LNCaP clone FGC (cell line): ENCODE results near the gene USP20.

ENCODE experiments used
- DNase-seq: peaks from one replicate; pipeline ENCODE4 v3.0.0-alpha.2; 2011; ENCODE audit warnings: low read depth
- H3K4me3 ChIP-seq: 2 replicates; pipeline ENCODE4 v1.5.1; 2011; ENCODE audit warnings: mild to moderate bottlenecking, low read depth, low read length, control low read depth
- CTCF ChIP-seq: IDR thresholded peaks from 2 replicates; pipeline ENCODE4 v1.5.1; 2012; ENCODE audit warnings: mild to moderate bottlenecking; ENCODE audit not compliant: control insufficient read depth, insufficient read depth; ENCODE audit errors: extremely low read depth

USP20 gene

DNA sequence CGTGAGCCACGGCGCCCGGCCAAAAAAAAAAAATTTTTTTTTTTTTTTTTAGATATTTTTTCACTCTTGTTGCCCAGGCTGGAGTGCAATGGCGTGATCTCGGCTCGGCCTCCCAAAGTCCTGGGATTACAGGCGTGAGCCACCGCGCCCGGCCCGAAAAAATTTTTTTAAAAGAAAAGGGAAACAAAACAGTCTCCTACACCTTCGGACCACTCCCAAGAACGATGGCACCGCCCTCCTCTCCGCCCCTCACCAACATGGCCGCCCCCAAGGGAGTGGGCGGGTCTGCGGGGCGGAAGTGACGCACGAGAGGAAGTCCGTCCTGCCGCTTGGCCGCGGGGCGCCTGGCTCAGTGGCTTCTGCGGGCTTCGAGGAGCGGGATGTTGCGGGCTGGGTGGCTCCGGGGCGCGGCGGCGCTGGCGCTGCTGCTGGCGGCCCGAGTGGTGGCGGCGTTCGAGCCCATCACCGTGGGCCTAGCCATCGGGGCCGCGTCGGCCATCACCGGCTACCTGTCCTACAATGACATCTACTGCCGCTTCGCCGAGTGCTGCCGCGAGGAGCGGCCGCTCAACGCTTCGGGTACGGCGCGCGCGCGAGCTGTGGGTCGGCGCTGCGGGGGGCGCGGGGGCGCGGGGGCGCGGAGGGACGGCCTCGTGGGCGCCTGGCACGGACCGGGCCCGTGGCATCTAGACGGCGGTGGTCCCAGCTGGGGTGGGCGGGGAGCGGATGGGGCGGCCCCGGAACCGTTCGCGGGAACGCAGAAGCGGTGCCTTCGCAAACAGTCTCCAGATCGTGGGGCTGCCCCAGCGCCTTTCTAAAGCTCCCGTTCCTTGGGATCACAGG, 32.2 kb upstream of the USP20 start, which contains the start of gene TOR1B:
TSS of gene TOR1B (plus strand) at position 352 of the 843 bp plus-strand sequence. CDS start at position 381, 29 bp downstream.
- peak; percentile 43 for DNase-seq
- TF ChIP-seq CTCF = no peak
- H3K4me3 ChIP-seq = peak within 1 kb of the TSS; percentile 66

DNA sequence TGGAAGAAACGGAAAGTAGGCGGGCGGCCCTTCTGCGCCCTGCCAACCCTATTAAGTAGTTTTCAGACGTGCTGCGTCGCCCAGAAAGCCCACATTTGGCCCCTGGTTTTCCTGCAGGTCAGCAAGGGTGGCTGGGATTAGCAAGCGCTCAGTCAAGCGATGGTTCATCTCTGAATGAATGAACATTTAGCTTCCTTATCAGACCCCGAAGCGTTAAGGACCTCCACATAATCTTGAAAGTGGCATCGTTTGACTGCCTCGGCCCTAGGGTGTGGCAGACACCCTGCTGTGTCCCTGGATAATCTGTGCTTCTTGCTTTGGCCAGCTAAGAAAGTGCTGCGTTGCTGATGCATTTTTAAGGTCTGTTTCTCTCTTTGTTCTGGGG, 31.6 kb upstream of the USP20 start:
- H3K4me3 ChIP-seq = peak overlapping the region; percentile 66
- no peak for DNase-seq
- no peak for TF ChIP-seq CTCF

- H3K4me3 ChIP-seq = no peak overlapping the region
- no peak for TF ChIP-seq CTCF
- DNase-seq = no peak
Measured at GRCh38 chr9:129806061-129806460, 29.2 kb upstream of the USP20 start.

- no peak for TF ChIP-seq CTCF
- no peak overlapping the region for H3K4me3 ChIP-seq
- no peak for DNase-seq
Measured at GRCh38 chr9:129809346-129809745, 25.9 kb upstream of the USP20 start.

- TF ChIP-seq CTCF = no peak
- no peak for DNase-seq
- no peak overlapping the region for H3K4me3 ChIP-seq
Measured at GRCh38 chr9:129810116-129810515, 25.1 kb upstream of the USP20 start.

- DNase-seq = no peak
- TF ChIP-seq CTCF = no peak
- H3K4me3 ChIP-seq = no peak overlapping the region
Measured at GRCh38 chr9:129810788-129811187, 24.5 kb upstream of the USP20 start.

GRCh38 chr9:129811967-129812363, 23.3 kb upstream of the USP20 start:
- no peak for DNase-seq
- TF ChIP-seq CTCF = no peak
- H3K4me3 ChIP-seq = no peak overlapping the region
